Loucy (cell line): ENCODE results near the gene PLEKHB2.

ENCODE experiments used
- H2AFZ ChIP-seq: fragments of 200-600 bp; sonication (generic); 2 replicates; pipeline ENCODE4 v1.6.0; 2016; ENCODE audit warnings: antibody characterized with exemption, mild to moderate bottlenecking, low read length, moderate library complexity
- H3F3A ChIP-seq: fragments of 200-600 bp; 2 replicates; pipeline ENCODE4 v1.6.0; 2016; ENCODE audit warnings: antibody characterized with exemption, low read depth, mild to moderate bottlenecking
- H3K27me3 ChIP-seq: fragments of 200-600 bp; sonication (generic); 2 replicates; pipeline ENCODE4 v1.6.1; 2014; ENCODE audit warnings: low read length, mild to moderate bottlenecking; ENCODE audit not compliant: insufficient read depth, poor library complexity, severe bottlenecking
- H3K36me3 ChIP-seq: fragments of 200-600 bp; sonication (generic); 2 replicates; pipeline ENCODE4 v1.6.1; 2016; ENCODE audit warnings: low read length; ENCODE audit not compliant: insufficient read depth
- H3K4me1 ChIP-seq: fragments of 200-600 bp; sonication (generic); 2 replicates; pipeline ENCODE4 v1.5.1; 2014; ENCODE audit warnings: low read length, mild to moderate bottlenecking; ENCODE audit not compliant: insufficient read depth, poor library complexity, severe bottlenecking
- H3K4me2 ChIP-seq: fragments of 200-600 bp; sonication (generic); 2 replicates; pipeline ENCODE4 v1.6.0; 2014; ENCODE audit warnings: antibody characterized with exemption, low read length, low read depth, mild to moderate bottlenecking; ENCODE audit not compliant: poor library complexity, severe bottlenecking
- H3K4me3 ChIP-seq: fragments of 200-600 bp; sonication (generic); 2 replicates; pipeline ENCODE4 v1.5.1; 2014; ENCODE audit warnings: low read length, mild to moderate bottlenecking, mixed read lengths; ENCODE audit not compliant: poor library complexity, severe bottlenecking
- H3K79me2 ChIP-seq: fragments of 200-600 bp; sonication (generic); 2 replicates; pipeline ENCODE4 v1.6.1; 2014; ENCODE audit warnings: low read length; ENCODE audit not compliant: insufficient read depth
- H3K9ac ChIP-seq: fragments of 200-600 bp; sonication (generic); 2 replicates; pipeline ENCODE4 v1.6.0; 2014; ENCODE audit warnings: mild to moderate bottlenecking, low read depth, low read length, moderate library complexity; ENCODE audit not compliant: poor library complexity, severe bottlenecking
- H3K9me2 ChIP-seq: fragments of 200-600 bp; sonication (generic); replicated peaks from 2 replicates; pipeline ENCODE4 v1.6.1; 2016; ENCODE audit warnings: low read depth, low read length, mixed read lengths
- H3K9me3 ChIP-seq: fragments of 200-600 bp; sonication (generic); 2 replicates; pipeline ENCODE4 v1.6.1; 2014; ENCODE audit warnings: mild to moderate bottlenecking, antibody characterized with exemption, low read length, low read depth; ENCODE audit not compliant: insufficient read depth
- H4K20me1 ChIP-seq: fragments of 200-600 bp; sonication (generic); 2 replicates; pipeline ENCODE4 v1.6.0; 2014; ENCODE audit warnings: antibody characterized with exemption, low read length, mild to moderate bottlenecking; ENCODE audit not compliant: insufficient read depth, poor library complexity, severe bottlenecking
- CTCF ChIP-seq: fragments of 200-600 bp; sonication (generic); conservative IDR thresholded peaks from 2 replicates; pipeline ENCODE4 v1.5.1; 2014; ENCODE audit warnings: mild to moderate bottlenecking, antibody characterized with exemption, low read length
- EZH2phosphoT487 ChIP-seq: fragments of 200-600 bp; IDR thresholded peaks from 2 replicates; pipeline ENCODE4 v1.6.1; 2018; ENCODE audit warnings: antibody characterized with exemption, mild to moderate bottlenecking, moderate library complexity, borderline replicate concordance

The PLEKHB2 gene

GRCh38 chr2:131103165-131103564 is 2.0 kb upstream of the PLEKHB2 start:
- TF ChIP-seq CTCF (no peak), EZH2phosphoT487 (no peak)
- no peaks in the 10 kb centered on the region for H3K27me3 ChIP-seq
- H3K79me2 ChIP-seq = peaks cover 30% of the 10 kb centered on the region
- H3K9me3 ChIP-seq = no peaks in the 10 kb centered on the region
- no peaks in the 10 kb centered on the region for H3F3A ChIP-seq
- no peaks in the 10 kb centered on the region for H3K36me3 ChIP-seq
- H3K4me2 ChIP-seq = no peak overlapping the region
- no peaks in the 10 kb centered on the region for H3K9me2 ChIP-seq
- H3K4me3 ChIP-seq = no peak overlapping the region
- H3K9ac ChIP-seq = no peak overlapping the region
- H2AFZ ChIP-seq = no peak overlapping the region
- H4K20me1 ChIP-seq = peaks cover 29% of the 10 kb centered on the region
- peaks cover 33% of the 10 kb centered on the region for H3K4me1 ChIP-seq

GRCh38 chr2:131104487-131105155 is 515 bp upstream of the PLEKHB2 start:
- Histone ChIP-seq H4K20me1 (peaks cover 39% of the 10 kb centered on the region), H3K36me3 (no peaks in the 10 kb centered on the region), H3K4me1 (peaks cover 37% of the 10 kb centered on the region), H3K9ac (peak overlapping the region; percentile 94), H3K27me3 (no peaks in the 10 kb centered on the region), H3K4me3 (peak overlapping the region; percentile 91), H3K9me3 (no peaks in the 10 kb centered on the region), H3K4me2 (peak overlapping the region; percentile 87), H3F3A (no peaks in the 10 kb centered on the region), H3K9me2 (no peaks in the 10 kb centered on the region), H2AFZ (peak overlapping the region; percentile 88), H3K79me2 (peaks cover 45% of the 10 kb centered on the region)
- TF ChIP-seq EZH2phosphoT487 (no peak), CTCF (no peak)

GRCh38 chr2:131105950-131106801 is 1.0 kb downstream of the PLEKHB2 start:
- Histone ChIP-seq H4K20me1 (peaks cover 44% of the 10 kb centered on the region), H3K4me2 (peak overlapping the region; percentile 87), H3K36me3 (no peaks in the 10 kb centered on the region), H3K4me1 (peaks cover 48% of the 10 kb centered on the region), H3F3A (no peaks in the 10 kb centered on the region), H3K27me3 (no peaks in the 10 kb centered on the region), H2AFZ (peak overlapping the region; percentile 88; the same call in 1 of the 2 replicates), H3K4me3 (peak overlapping the region; percentile 91), H3K9me3 (no peaks in the 10 kb centered on the region), H3K9me2 (no peaks in the 10 kb centered on the region), H3K9ac (peak overlapping the region; percentile 94), H3K79me2 (peaks cover 60% of the 10 kb centered on the region)
- TF ChIP-seq EZH2phosphoT487 (no peak), CTCF (no peak)
